HepG2 (cell line): ENCODE results near the gene RAB3A. TPM values are rescaled to one million over a fixed set of nuclear protein-coding genes. Genes with fewer than 3 reads are reported as not detected.

Experiments used
- ARID4A ChIP-seq: sonication (generic); formaldehyde crosslinking; IDR thresholded peaks from 2 replicates; pipeline ENCODE4 v1.5.0; 2020; ENCODE audit warnings: mild to moderate bottlenecking, missing genetic modification reagents, borderline replicate concordance
- BORCS8-MEF2B ChIP-seq: sonication (generic); formaldehyde crosslinking; IDR thresholded peaks from 2 replicates; pipeline ENCODE4 v1.8.0; 2022; ENCODE audit warnings: mild to moderate bottlenecking, missing genetic modification reagents
- CBFB ChIP-seq: sonication (generic); formaldehyde crosslinking; IDR thresholded peaks from 2 replicates; pipeline ENCODE4 v1.4.0; 2020; ENCODE audit warnings: missing genetic modification reagents
- CREM ChIP-seq, 2 experiments: sonication (generic) in 1 of 2; formaldehyde crosslinking in 1 of 2; IDR thresholded peaks; 2 replicates each; pipeline versions ENCODE4 v1.4.0 to v1.6.1; 2016 to 2020; ENCODE audit warnings: antibody characterized with exemption in 1 of 2, mild to moderate bottlenecking in 1 of 2, missing genetic modification reagents in 1 of 2
- HNF1A ChIP-seq, 2 experiments: sonication (generic) in 1 of 2; formaldehyde crosslinking in 1 of 2; IDR thresholded peaks; 2 replicates each; pipeline versions ENCODE4 v1.4.0 to v1.6.1; 2016 to 2020; ENCODE audit warnings: borderline replicate concordance in 1 of 2, low read depth in 1 of 2, mild to moderate bottlenecking in 1 of 2, missing genetic modification reagents in 1 of 2
- HOXD1 ChIP-seq: sonication (generic); formaldehyde crosslinking; IDR thresholded peaks from 2 replicates; pipeline ENCODE4 v1.5.0; 2020; ENCODE audit warnings: missing genetic modification reagents
- NFE2L2 ChIP-seq: fragments of 150-350 bp; IDR thresholded peaks from 2 replicates; pipeline ENCODE4 v1.6.1; 2014; ENCODE audit warnings: low read length
- PATZ1 ChIP-seq: sonication (generic); formaldehyde crosslinking; IDR thresholded peaks from 2 replicates; pipeline ENCODE4 v1.4.0; 2020; ENCODE audit warnings: missing genetic modification reagents
- RBM39 ChIP-seq: fragments of 200-400 bp; formaldehyde crosslinking; IDR thresholded peaks from one replicate; pipeline ENCODE4 v1.6.1; 2018; ENCODE audit warnings: antibody characterized with exemption, mild to moderate bottlenecking, low read depth, low read length; ENCODE audit not compliant: poor library complexity, severe bottlenecking
- RFXAP ChIP-seq: sonication (generic); formaldehyde crosslinking; IDR thresholded peaks from 2 replicates; pipeline ENCODE4 v1.4.0; 2020; ENCODE audit warnings: missing genetic modification reagents, borderline replicate concordance
- SETDB1 ChIP-seq: sonication (generic); formaldehyde crosslinking; IDR thresholded peaks from 2 replicates; pipeline ENCODE4 v1.5.1; 2020; ENCODE audit warnings: missing genetic modification reagents, mild to moderate bottlenecking, borderline replicate concordance
- SMAD1 ChIP-seq: sonication (generic); formaldehyde crosslinking; IDR thresholded peaks from 2 replicates; pipeline ENCODE4 v1.4.0; 2020; ENCODE audit warnings: missing genetic modification reagents, low read depth, mild to moderate bottlenecking, borderline replicate concordance
- ZNF251 ChIP-seq: sonication (generic); formaldehyde crosslinking; IDR thresholded peaks from 2 replicates; pipeline ENCODE4 v1.9.0; 2021; ENCODE audit warnings: mild to moderate bottlenecking, missing genetic modification reagents
- ZNF614 ChIP-seq: IDR thresholded peaks from 2 replicates; pipeline ENCODE4 v1.6.1; 2018; ENCODE audit warnings: missing biosample characterization, missing genetic modification reagents, inconsistent platforms, borderline replicate concordance
- ZNF772 ChIP-seq: sonication (generic); formaldehyde crosslinking; IDR thresholded peaks from 2 replicates; pipeline ENCODE4 v1.5.0; 2020; ENCODE audit warnings: mild to moderate bottlenecking, missing genetic modification reagents
- ZNF773 ChIP-seq: sonication (generic); formaldehyde crosslinking; IDR thresholded peaks from 2 replicates; pipeline ENCODE4 v1.4.0; 2020; ENCODE audit warnings: missing genetic modification reagents, borderline replicate concordance
- ZNF879 ChIP-seq: sonication (generic); formaldehyde crosslinking; IDR thresholded peaks from 2 replicates; pipeline ENCODE4 v1.8.1; 2023; ENCODE audit warnings: missing genetic modification reagents
- polyA plus RNA-seq, 8 experiments: library from polyadenylated mRNA; depleted of rRNA in 3 of 8; stranded (reverse) in 7 of 8; unstranded in 1 of 8; fragments of >200 nt; fragmentation: Illumina TruSeq in 4 of 8; extraction: Trizol in 4 of 8; gene quantifications; 2 replicates each; pipeline versions ENCODE4 v1.2.1 to v1.2.3, GENCODE V29; 2011 to 2016; ENCODE audit warnings: low read depth in 4 of 8, missing spikeins in 1 of 8, mixed read lengths in 1 of 8; ENCODE audit not compliant: insufficient read depth in 1 of 8
- total RNA-seq, 5 experiments: library from RNA; depleted of rRNA; stranded (reverse); fragments of >200 nt; fragmentation: Illumina TruSeq; extraction: Trizol; gene quantifications; 2 replicates each; pipeline ENCODE4 v1.2.3, GENCODE V29; 2016; ENCODE audit warnings: low read depth in 1 of 5

RAB3A gene
- total and polyA plus RNA-seq, 2 of the 13 experiments (the other 11 are each of a cell fraction or from before 2014, with no cell fraction given) = 0.58 to 0.98 TPM

- TF ChIP-seq HNF1A (IDR thresholded peaks at IDR 0.05; ENCODE audit: low read depth) = no peak
- TF ChIP-seq HNF1A (CRISPR knock-in tag; IDR thresholded peaks at IDR 0.05; ENCODE audit: borderline replicate concordance) = 0 out of 2 replicates have a peak, but pooled peaks have one; percentile 9
- TF ChIP-seq RFXAP = peak; percentile 82; the same call in 1 of the 2 replicates
- TF ChIP-seq ZNF251 (CRISPR knock-in tag) = 0 out of 2 replicates have a peak, but pooled peaks have one; percentile 22
- TF ChIP-seq NFE2L2 = no peak
- no peak for TF ChIP-seq BORCS8-MEF2B
- no peak; the same call in 1 of the 2 replicates for TF ChIP-seq PATZ1 (CRISPR knock-in tag)
- TF ChIP-seq ZNF879 (CRISPR knock-in tag) = no peak
- TF ChIP-seq CREM (IDR thresholded peaks at IDR 0.05) = peak; percentile 55; the same call in 1 of the 2 replicates
- TF ChIP-seq CREM (CRISPR knock-in tag; IDR thresholded peaks at IDR 0.05) = no peak
- TF ChIP-seq RBM39 = no peak
- TF ChIP-seq ZNF773 (CRISPR knock-in tag) = no peak
- no peak for TF ChIP-seq SETDB1 (CRISPR knock-in tag)
- TF ChIP-seq ARID4A (CRISPR knock-in tag) = peak; percentile 66
- no peak for TF ChIP-seq HOXD1
- no peak for TF ChIP-seq CBFB
- peak; percentile 19; the same call in 1 of the 2 replicates for TF ChIP-seq ZNF614 (CRISPR knock-in tag)
- TF ChIP-seq ZNF772 = peak; percentile 58; the same call in 1 of the 2 replicates
- no peak for TF ChIP-seq SMAD1 (CRISPR knock-in tag)
Observed at GRCh38 chr19:18203863-18204393, at the start of gene RAB3A (continued).
